Endothelial cell of umbilical vein (primary cell): ENCODE results near the gene RRP36. TPM values are rescaled to one million over a fixed set of nuclear protein-coding genes. Genes with fewer than 3 reads are reported as not detected.
A peak's percentile ranks its signal among the peaks of the same experiment; 100 is the strongest.

Experiments
- BruUV-seq: library from RNA; stranded (reverse); fragments of 400-500 nt; replicated peaks from 2 replicates; lab custom pipeline; 2021; lab: Mats Ljungman, UMichigan
- CTCF ChIA-PET: fragments of 300-600, 350-600 bp; sonication (Branson Sonifier 250); formaldehyde crosslinking; loops from one replicate; lab custom pipeline; 2021; ENCODE audit warnings: antibody characterized with exemption, inconsistent platforms; lab: Charles Lee
- POLR2A ChIA-PET: fragments of 300-600, 350-600 bp; sonication (Branson Sonifier 250); formaldehyde crosslinking; loops from one replicate; lab custom pipeline; 2021; ENCODE audit warnings: antibody characterized with exemption, inconsistent platforms; lab: Charles Lee
- DNase-seq: peaks from one replicate; pipeline ENCODE4 v3.0.0-alpha.2; 2011; ENCODE audit warnings: low read depth, low spot score
- FAIRE-seq: peaks from 2 replicates; lab custom pipeline; 2011; peaks lifted over from hg19 to GRCh38; lab: Jason Lieb, UNC
- H2AFZ ChIP-seq: 2 replicates; pipeline ENCODE4 v1.6.0; 2012; ENCODE audit warnings: low read depth, low read length, control low read depth, inconsistent platforms
- H3K27ac ChIP-seq: 2 replicates; pipeline ENCODE4 v1.5.1; 2011; ENCODE audit warnings: low read depth, mild to moderate bottlenecking, control low read depth, low read length, moderate library complexity; ENCODE audit not compliant: insufficient read depth
- H3K27me3 ChIP-seq, 2 experiments: 2 replicates each; pipeline versions ENCODE4 v1.6.0 to v1.6.1; 2011; ENCODE audit warnings: low read length in 2 of 2, mixed read lengths in 1 of 2; ENCODE audit not compliant: control insufficient read depth in 2 of 2, insufficient read depth in 2 of 2
- H3K36me3 ChIP-seq, 2 experiments: 2 replicates in 1 of 2; 3 replicates in 1 of 2; pipeline ENCODE4 v1.5.1; 2011; ENCODE audit warnings: low read length in 2 of 2, mild to moderate bottlenecking in 1 of 2, moderate library complexity in 1 of 2; ENCODE audit not compliant: control insufficient read depth in 2 of 2, insufficient read depth in 2 of 2; ENCODE audit errors: extremely low read depth in 1 of 2
- H3K4me1 ChIP-seq: 3 replicates; pipeline ENCODE4 v1.5.1; 2011; ENCODE audit warnings: mild to moderate bottlenecking, low read length; ENCODE audit not compliant: control insufficient read depth, insufficient read depth; ENCODE audit errors: extremely low read depth
- H3K4me2 ChIP-seq: 2 replicates; pipeline ENCODE4 v1.6.1; 2011; ENCODE audit warnings: low read length, control low read depth, mixed read lengths; ENCODE audit not compliant: insufficient read depth
- H3K4me3 ChIP-seq, 3 experiments: fragments of 200-600 bp in 1 of 3; sonication (generic), shearing (Covaris generic) in 1 of 3; replicated peaks in 1 of 3; 2 replicates each; pipeline ENCODE4 v1.5.1; 2011 to 2016; ENCODE audit warnings: control low read depth in 3 of 3, low read length in 3 of 3, mild to moderate bottlenecking in 2 of 3, inconsistent platforms in 1 of 3, low read depth in 1 of 3, moderate library complexity in 1 of 3; ENCODE audit not compliant: insufficient read depth in 1 of 3
- H3K79me2 ChIP-seq: 2 replicates; pipeline ENCODE4 v1.6.0; 2012; ENCODE audit warnings: low read length, inconsistent platforms; ENCODE audit not compliant: control insufficient read depth, insufficient read depth
- H3K9ac ChIP-seq: replicated peaks from 2 replicates; pipeline ENCODE3; 2011; ENCODE audit warnings: low read length, control low read depth; ENCODE audit not compliant: insufficient read depth; ENCODE audit errors: extremely low read depth
- H3K9me1 ChIP-seq: replicated peaks from 3 replicates; pipeline ENCODE4 v1.6.0; 2011; ENCODE audit warnings: mild to moderate bottlenecking, low read length; ENCODE audit not compliant: control insufficient read depth, insufficient read depth; ENCODE audit errors: extremely low read depth
- H3K9me3 ChIP-seq: replicated peaks from 2 replicates; pipeline ENCODE4 v1.5.1; 2012; ENCODE audit warnings: low read length, inconsistent platforms; ENCODE audit not compliant: control insufficient read depth, insufficient read depth
- H4K20me1 ChIP-seq: replicated peaks from 2 replicates; pipeline ENCODE3; 2011; ENCODE audit warnings: mild to moderate bottlenecking, low read length; ENCODE audit not compliant: control insufficient read depth, insufficient read depth; ENCODE audit errors: extremely low read depth
- POLR2AphosphoS5 ChIP-seq: IDR thresholded peaks from 2 replicates; pipeline ENCODE4 v1.6.1; 2012; ENCODE audit warnings: low read depth, mild to moderate bottlenecking, control low read depth, low read length, moderate library complexity; ENCODE audit not compliant: insufficient read depth
- dilution Hi-C: fragments of 300-500 bp; cut with MboI; formaldehyde crosslinking; loops from one replicate; pipeline ENCODE4 v1.15.0; 2019; ENCODE audit warnings: low sequenced_read_pairs; ENCODE audit not compliant: extremely low pct_ligation_motif_present
- intact Hi-C: fragments of 100-400 bp; cut with micrococcal nuclease; formaldehyde crosslinking; loops from one replicate; pipeline ENCODE4 v1.10.0; 2022
- polyA plus RNA-seq, 4 experiments: library from polyadenylated mRNA; depleted of rRNA in 3 of 4; stranded (reverse) in 3 of 4; unstranded in 1 of 4; fragments of >200 nt; gene quantifications; 2 replicates each; pipeline versions ENCODE4 v1.2.1 to v1.2.3, GENCODE V29; 2011 to 2012; ENCODE audit warnings: missing spikeins in 1 of 4
- total RNA-seq: library from RNA; stranded (reverse); gene quantifications from 2 replicates; pipeline ENCODE4 v1.2.3, GENCODE V29; 2021
- TF ChIP-seq, protein P1 (sequence below): IDR thresholded peaks from 2 replicates; pipeline ENCODE4 v1.6.1; 2011; ENCODE audit not compliant: insufficient read depth, insufficient read length
- TF ChIP-seq, protein P2 (sequence below), 2 donors: IDR thresholded peaks; 1 replicate in 1 of 2; 2 replicates in 1 of 2; pipeline ENCODE4 v1.5.1; 2011; ENCODE audit warnings: low read length in 2 of 2, mild to moderate bottlenecking in 2 of 2, moderate library complexity in 2 of 2, control low read depth in 1 of 2, inconsistent platforms in 1 of 2, low read depth in 1 of 2; ENCODE audit not compliant: insufficient read depth in 1 of 2; ENCODE audit errors: extremely low read depth in 1 of 2

RRP36 gene
- total and polyA plus RNA-seq, 2 donors (not counting 3 experiments of a cell fraction or from before 2014, with no cell fraction given), result 40.2 to 103 TPM

DNA sequence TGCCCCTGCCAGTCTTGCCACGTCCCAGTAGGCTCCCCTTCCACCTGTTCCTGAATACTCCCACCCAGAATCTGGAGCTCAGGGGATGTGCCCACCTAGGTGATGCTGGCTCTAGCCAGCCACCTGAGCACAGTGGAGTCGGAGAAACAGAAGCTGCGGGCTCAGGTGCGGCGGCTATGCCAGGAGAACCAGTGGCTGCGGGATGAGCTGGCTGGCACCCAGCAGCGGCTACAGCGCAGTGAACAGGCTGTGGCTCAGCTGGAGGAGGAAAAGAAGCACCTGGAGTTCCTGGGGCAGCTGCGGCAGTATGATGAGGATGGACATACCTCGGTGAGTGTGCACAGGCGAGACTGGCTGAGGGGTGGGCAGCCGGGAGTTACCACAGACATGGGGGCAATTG lies 41.4 kb downstream of the RRP36 start:
- DNase-seq, result no peak
- H4K20me1 ChIP-seq, result no peaks in the 10 kb centered on the region
- H3K27ac ChIP-seq, result no peak overlapping the region
- POLR2A ChIA-PET, result no interaction called here
- TF ChIP-seq POLR2AphosphoS5, result no peak
- H3K4me3 ChIP-seq, result no peak overlapping the region
- intact Hi-C loops, result no loop called here
- peaks cover 15% of the 10 kb centered on the region for H3K4me1 ChIP-seq
- no peak overlapping the region for H3K9ac ChIP-seq
- peaks cover 12% of the 10 kb centered on the region for H3K79me2 ChIP-seq
- no peaks in the 10 kb centered on the region for H3K9me1 ChIP-seq
- BruUV-seq, result no TSS peak
- CTCF ChIA-PET, result no interaction called here
- H3K36me3 ChIP-seq, result peaks cover 0 to 4% of the 10 kb centered on the region in 2 experiments
- dilution Hi-C loops, result no loop called here
- FAIRE-seq, result no peak
- no peak overlapping the region for H3K4me2 ChIP-seq
- no peak overlapping the region for H2AFZ ChIP-seq
- no peaks in the 10 kb centered on the region for H3K27me3 ChIP-seq
- no peaks in the 10 kb centered on the region for H3K9me3 ChIP-seq

DNA sequence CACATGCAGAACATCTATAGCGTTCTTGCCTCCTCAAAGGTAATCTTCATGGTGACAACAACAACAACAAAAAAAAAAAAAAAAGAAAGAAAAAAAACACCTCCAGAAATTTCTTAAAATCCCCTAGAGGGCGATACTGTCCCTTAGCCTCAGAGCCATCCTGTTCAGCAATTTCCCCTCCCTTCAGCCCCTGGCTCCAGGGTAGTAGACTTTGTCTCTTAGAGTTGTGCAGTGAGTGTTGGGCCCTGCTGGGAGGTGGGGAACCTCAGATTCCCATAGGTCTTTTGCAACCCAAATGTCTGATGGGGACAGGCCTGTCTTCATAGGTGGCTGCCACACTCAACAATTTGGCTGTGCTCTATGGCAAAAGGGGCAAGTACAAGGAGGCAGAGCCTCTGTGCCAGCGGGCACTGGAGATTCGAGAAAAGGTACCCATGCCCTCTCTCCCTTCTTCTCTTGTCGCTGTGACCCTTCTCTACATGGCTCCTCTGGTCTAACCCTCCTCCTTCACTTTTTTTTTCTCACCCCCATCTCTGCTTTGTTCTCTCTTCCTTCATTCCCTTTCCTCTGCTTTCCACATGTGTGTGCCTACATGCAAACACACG lies 48.7 kb downstream of the RRP36 start:
- H3K36me3 ChIP-seq, result peaks cover 0 to 13% of the 10 kb centered on the region in 2 experiments
- H3K27me3 ChIP-seq, result no peaks in the 10 kb centered on the region
- no peak overlapping the region for H3K4me3 ChIP-seq
- H2AFZ ChIP-seq, result no peak overlapping the region
- H3K79me2 ChIP-seq, result no peaks in the 10 kb centered on the region
- TF ChIP-seq, protein P1, sequence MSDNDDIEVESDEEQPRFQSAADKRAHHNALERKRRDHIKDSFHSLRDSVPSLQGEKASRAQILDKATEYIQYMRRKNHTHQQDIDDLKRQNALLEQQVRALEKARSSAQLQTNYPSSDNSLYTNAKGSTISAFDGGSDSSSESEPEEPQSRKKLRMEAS, result no peak
- TF ChIP-seq, protein P2, sequence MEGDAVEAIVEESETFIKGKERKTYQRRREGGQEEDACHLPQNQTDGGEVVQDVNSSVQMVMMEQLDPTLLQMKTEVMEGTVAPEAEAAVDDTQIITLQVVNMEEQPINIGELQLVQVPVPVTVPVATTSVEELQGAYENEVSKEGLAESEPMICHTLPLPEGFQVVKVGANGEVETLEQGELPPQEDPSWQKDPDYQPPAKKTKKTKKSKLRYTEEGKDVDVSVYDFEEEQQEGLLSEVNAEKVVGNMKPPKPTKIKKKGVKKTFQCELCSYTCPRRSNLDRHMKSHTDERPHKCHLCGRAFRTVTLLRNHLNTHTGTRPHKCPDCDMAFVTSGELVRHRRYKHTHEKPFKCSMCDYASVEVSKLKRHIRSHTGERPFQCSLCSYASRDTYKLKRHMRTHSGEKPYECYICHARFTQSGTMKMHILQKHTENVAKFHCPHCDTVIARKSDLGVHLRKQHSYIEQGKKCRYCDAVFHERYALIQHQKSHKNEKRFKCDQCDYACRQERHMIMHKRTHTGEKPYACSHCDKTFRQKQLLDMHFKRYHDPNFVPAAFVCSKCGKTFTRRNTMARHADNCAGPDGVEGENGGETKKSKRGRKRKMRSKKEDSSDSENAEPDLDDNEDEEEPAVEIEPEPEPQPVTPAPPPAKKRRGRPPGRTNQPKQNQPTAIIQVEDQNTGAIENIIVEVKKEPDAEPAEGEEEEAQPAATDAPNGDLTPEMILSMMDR (IDR thresholded peaks at IDR 0.05; ENCODE audit: extremely low read depth in 1 of 2, insufficient read depth in 1 of 2, low read depth in 1 of 2, low read length in 2 of 2), result peak; percentile 48 to 49
- no peak overlapping the region for H3K27ac ChIP-seq
- H4K20me1 ChIP-seq, result no peaks in the 10 kb centered on the region
- dilution Hi-C loops (no loop called here), intact Hi-C loops (loop anchor here (1.0 kb wide), 2 partner anchors 59 to 73 kb away; no protein-coding TSS in a partner anchor)
- FAIRE-seq, result peak; percentile 83
- POLR2A ChIA-PET, result no interaction called here
- no TSS peak for BruUV-seq
- DNase-seq, result peak; percentile 37
- no peaks in the 10 kb centered on the region for H3K9me1 ChIP-seq
- H3K9me3 ChIP-seq, result no peaks in the 10 kb centered on the region
- CTCF ChIA-PET, result interaction anchor here (1.6 kb wide), 1 partner anchor 73 kb away, joined by 11 read pairs; no protein-coding TSS in a partner anchor
- no peak overlapping the region for H3K9ac ChIP-seq
- no peaks in the 10 kb centered on the region for H3K4me1 ChIP-seq
- no peak overlapping the region for H3K4me2 ChIP-seq
